ENCODE results near the gene GINS1.

DNA sequence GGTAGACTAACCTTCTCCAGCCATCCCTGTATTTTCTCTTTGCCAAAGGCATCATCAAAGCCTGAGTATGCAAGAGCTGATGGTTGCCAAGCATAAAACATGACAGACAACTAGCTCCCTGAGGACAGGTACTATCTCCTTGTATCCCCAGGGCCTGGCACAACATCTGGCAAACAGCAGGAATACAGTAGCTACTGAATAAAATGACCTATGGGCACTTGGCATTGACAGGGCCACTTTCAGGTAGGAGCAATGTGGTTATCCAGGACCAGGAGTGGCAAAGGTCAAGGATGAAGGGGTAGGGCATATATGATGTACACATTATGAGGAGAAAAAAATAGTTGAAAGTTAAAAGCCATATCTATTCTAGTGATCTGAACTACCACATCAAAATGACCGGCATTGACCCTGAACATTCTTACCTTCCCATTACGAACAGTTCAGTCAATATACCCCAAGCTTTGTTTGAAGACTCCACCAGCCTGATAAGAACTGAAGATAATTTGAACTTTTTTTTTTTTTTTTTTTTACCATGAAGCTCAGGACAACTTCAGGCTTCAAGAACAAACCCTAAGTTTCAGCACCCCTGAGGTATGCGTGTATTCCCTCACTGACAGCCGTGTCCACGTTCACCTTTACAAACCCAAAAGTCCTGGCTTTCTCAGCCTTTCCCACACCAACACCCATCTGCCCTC lies 29.1 kb upstream of the GINS1 start:
- TF ChIP-seq CTCF (IDR thresholded peaks at IDR 0.05; ENCODE audit: insufficient read depth, low read length) (no peak), POLR2AphosphoS5 (IDR thresholded peaks at IDR 0.05; ENCODE audit: low read depth) (no peak)

Data from HL-60 (cell line).